Left colon (tissue), 2 donors: ENCODE measurements around the gene DIDO1. TPM values are rescaled to one million over a fixed set of nuclear protein-coding genes. Genes with fewer than 3 reads are reported as not detected.

Experiments used
- ATAC-seq: fragments of 200-7000 bp; cut with Tn5 transposase; one replicate; pipeline ENCODE4 v1.9.1; 2020; ENCODE audit warnings: mild to moderate bottlenecking, moderate library complexity
- DNase-seq, 2 donors: peaks; one replicate each; pipeline ENCODE4 v3.0.0-alpha.2; 2020
- intact Hi-C, 2 donors: fragments of 100-400 bp; cut with DNase I in 1 of 2; cut with micrococcal nuclease in 1 of 2; formaldehyde crosslinking; loops; one replicate each; pipeline versions ENCODE4 v1.11.2 to v1.14.0; 2022; cut with DNase I, micrococcal nuclease
- total RNA-seq, 2 donors: library from RNA; stranded (reverse); fragmentation: NEBNext Ultra II Directional; extraction: Animal tissue kit (Norgen Biotek cat#: 25700); gene quantifications; one replicate each; pipeline ENCODE4 v1.2.1, GENCODE V29; 2021
- donor health status: DM: no; HTN: no; CAD: no.
- donor health status: DM: yes; HTN: yes; CAD: no.

DIDO1 gene
- total RNA-seq, 2 donors from 2014 or later: 50.5 to 55.3 TPM

DNA sequence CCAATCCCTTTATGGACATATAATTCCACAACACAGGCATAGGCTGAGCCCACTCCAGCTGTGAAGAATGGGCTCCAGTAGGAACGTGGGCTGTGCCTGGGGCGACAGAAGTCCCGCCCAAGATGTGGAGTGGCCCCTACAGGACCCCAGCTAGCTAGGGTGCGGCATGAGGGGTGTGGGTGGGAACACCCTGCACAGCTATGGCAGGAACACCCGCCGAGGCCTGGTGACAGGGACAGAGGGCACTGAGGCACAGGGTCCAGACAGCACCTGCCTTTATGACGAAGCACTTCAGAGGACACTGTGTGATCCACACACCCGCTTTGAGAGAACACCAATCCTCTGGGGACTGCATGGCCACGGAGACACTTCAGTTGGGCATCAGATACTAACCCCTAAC is 36.4 kb downstream of the DIDO1 start:
- no peak for DNase-seq
- intact Hi-C loops: loop anchor here in 1 of 2 donors (10.0 kb wide), 1 partner anchor 115 kb away; the partner anchor contains the start of gene BHLHE23
- no peak for ATAC-seq

GRCh38 chr20:62889411-62889810 is 36.9 kb downstream of the DIDO1 start:
- no peak for ATAC-seq

GRCh38 chr20:62888910-62889309 is 37.4 kb downstream of the DIDO1 start:
- DNase-seq (no peak), ATAC-seq (no peak)
- intact Hi-C loops: no loop called here

More at GRCh38 chr20:62889411-62889810, 36.9 kb downstream of the DIDO1 start:
- DNase-seq: no peak
- intact Hi-C loops: no loop called here

DNA sequence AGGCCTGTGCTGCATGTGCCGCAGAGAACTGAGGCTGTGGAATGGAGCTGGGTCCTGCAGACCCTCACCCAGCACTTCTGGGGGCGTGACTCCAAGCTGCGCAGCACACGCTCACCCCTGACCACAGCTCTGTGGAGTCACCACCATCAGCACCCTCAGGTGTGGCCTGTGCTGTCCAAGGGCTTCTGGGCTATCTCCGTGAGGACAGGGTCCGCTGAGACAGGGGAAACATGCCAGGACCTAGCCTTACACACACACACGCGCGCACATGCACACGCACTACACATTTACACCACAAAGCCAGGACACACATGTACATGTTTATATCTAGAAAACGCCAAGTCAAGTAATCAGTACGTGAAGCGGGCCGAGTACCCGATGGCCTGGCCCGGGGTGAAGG is 37.9 kb downstream of the DIDO1 start:
- DNase-seq (no peak), ATAC-seq (no peak)
- intact Hi-C loops: no loop called here

DNA sequence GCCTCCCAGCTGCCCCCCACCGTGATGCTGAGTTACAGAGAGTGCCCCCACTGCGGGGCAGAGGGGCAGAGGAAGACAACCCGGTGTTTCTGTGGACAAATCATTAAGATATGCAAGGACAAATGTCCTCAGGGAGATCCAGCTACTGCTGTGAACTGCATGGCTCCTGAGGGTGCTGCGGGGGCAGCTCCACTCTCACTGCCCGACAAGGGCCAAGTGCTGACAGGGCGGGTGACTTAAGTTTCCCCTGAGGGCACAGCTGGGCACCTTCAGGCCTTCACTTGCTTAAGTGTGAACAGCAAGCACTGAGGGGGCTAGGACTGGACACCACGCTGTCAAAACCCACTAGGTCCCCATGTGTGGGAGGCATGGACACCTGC is 38.5 kb downstream of the DIDO1 start:
- intact Hi-C loops: no loop called here
- DNase-seq (no peak), ATAC-seq (peak; percentile 10)

GRCh38 chr20:62887152-62887859 is 39.0 kb downstream of the DIDO1 start:
- intact Hi-C loops: no loop called here
- DNase-seq (peak; percentile 77 to 89), ATAC-seq (peak; percentile 77)

- ATAC-seq (no peak), DNase-seq (no peak)
- intact Hi-C loops: no loop called here
Measured at GRCh38 chr20:62886709-62887058, 39.6 kb downstream of the DIDO1 start.

- intact Hi-C loops: no loop called here
- ATAC-seq (no peak), DNase-seq (no peak)
Measured at GRCh38 chr20:62885896-62886708, 40.2 kb downstream of the DIDO1 start.

DNA sequence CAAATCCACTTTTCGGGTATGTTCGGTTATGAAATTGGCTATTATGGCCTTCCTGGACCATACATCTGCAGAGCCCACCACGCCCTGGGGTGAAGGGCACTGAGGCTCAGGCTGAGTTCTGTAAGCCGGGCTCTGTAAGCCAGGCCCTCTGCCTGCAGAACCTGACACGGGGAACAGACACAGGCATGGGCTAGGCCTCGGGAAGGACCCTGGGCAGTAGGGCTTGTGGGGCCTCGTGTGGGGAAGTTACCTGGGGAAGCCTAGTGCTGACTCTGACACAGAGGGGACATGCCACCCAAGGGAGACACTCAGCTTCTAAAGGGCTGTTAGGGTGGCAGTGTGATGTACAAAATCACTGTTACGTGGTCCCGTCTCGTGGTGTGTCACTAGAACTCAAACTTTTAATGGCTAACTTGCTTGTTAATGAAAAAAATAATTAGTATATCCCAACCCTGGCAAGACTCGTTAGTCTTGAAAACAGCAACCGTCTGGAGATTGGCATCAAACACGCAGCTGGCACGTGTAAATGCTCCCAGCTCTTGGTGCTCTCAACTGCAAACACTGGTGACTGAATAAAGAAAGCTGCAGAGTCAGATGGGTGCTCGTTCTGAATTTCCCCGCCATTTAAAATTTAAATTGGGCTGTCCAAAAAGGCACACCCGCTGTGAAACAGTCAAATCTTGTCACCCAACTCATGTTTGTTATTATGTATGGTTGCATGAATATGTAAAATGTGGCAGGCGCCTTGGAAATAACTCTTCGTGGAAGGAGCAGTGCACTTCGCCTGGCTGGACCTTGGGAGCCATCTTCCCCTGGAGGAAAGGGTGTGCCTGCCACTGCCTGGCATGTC is 41.0 kb downstream of the DIDO1 start:
- DNase-seq: no peak
- ATAC-seq: no peak
- intact Hi-C loops: no loop called here

DNA sequence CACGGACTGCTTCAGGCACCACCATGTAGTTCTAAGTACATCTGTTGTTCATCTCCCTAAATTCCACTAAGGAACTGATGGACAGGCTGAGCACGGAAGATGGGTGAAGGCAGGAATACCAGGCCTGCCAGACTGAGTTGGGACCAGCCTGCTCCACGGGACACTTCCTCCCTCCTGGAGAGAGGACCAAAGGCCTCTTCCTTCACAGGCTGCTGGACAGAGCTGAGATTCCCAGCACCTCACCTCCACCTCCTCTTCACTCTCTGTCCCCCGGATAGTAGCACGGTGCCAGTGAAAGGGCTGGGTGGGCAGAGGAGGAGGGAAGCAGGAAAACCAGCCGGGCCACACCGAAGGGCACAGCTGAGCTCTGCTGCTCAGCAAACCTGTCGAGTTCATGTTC is 41.7 kb downstream of the DIDO1 start:
- no peak for DNase-seq
- intact Hi-C loops: no loop called here
- no peak for ATAC-seq

GRCh38 chr20:62882426-62882825 is 43.9 kb downstream of the DIDO1 start:
- ATAC-seq (no peak), DNase-seq (no peak)
- intact Hi-C loops: no loop called here

- intact Hi-C loops: no loop called here
- DNase-seq (no peak), ATAC-seq (no peak)
Measured at GRCh38 chr20:62881662-62882395, 44.5 kb downstream of the DIDO1 start.

- DNase-seq (no peak), ATAC-seq (no peak)
- intact Hi-C loops: no loop called here
Measured at GRCh38 chr20:62880935-62881661, 45.2 kb downstream of the DIDO1 start.

GRCh38 chr20:62880147-62880934 is 46.0 kb downstream of the DIDO1 start:
- DNase-seq: no peak
- intact Hi-C loops: no loop called here
- ATAC-seq: no peak

GRCh38 chr20:62879275-62880146 is 46.8 kb downstream of the DIDO1 start:
- intact Hi-C loops: no loop called here
- ATAC-seq (no peak), DNase-seq (no peak)

DNA sequence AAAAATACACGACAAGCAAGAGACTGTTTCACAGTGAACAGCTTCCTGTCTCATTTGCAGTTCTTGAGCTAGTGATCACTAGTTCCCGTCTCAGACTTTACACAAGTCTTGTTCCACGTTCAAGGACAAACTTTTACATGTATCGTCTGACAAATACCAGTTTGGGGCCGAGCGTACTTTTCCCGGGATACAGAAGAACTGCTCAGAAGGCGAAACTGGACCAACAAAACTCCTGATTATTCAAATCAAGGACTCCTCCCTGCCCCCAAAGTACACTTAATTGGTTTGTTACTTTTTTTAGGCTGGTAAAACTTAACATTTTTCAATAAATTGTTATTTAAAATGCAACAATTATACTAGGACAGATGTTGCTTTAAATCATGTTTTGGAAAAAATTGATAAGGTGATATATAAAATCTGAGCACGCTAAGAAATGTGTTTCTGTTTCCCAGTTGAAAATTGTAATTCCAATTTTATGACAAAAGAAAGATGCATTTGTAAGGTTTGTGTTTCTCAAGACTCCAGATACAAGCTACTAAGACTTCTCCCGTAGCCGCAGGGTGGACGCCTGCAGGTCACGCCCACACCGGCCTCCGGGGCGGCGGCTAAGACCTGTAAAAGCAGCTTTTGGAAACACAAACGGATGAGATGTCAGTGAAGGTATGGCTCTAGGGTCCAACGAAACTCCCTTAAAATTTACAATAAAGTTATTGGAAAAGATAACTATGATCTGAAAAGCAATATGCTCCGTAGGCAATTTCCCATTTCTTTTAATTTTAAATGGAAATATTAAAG is 47.9 kb downstream of the DIDO1 start:
- no peak for DNase-seq
- ATAC-seq: no peak
- intact Hi-C loops: no loop called here
